ENCODE data around the gene EPS8L3.
"Not testable (repeated sequence)": the region's sequence is repeated elsewhere in the genome, so short reads cannot be mapped to it uniquely, and the experiment has no call there.

Gene EPS8L3

GRCh38 chr1:109732390-109732881 lies 31.3 kb downstream of the EPS8L3 start:
- no peak for DNase-seq

- DNase-seq = no peak
Measured at GRCh38 chr1:109730666-109731065, 33.1 kb downstream of the EPS8L3 start.

DNA sequence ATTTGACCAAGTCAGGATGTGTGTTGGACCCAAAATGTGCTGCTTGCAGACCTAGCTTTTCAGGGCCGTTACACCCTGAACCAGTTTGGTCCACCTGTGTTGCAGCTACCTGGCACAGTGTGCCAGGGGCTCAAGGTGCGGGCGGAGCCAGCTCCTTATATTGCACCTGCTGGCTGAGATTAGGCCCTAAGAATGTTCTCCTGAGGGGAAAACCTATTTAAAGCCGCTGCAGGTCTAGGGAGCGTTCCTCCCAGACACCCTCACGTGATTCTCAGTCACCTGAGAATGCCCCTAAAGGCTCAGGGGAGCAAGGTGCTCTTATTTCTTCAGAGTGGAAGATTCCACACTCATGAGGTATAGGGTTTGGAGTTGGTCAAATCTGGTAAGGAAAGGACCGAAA lies 34.9 kb downstream of the EPS8L3 start:
- no peak for DNase-seq

GRCh38 chr1:109726728-109727373 lies 36.9 kb downstream of the EPS8L3 start:
- DNase-seq = no peak

- DNase-seq = no peak
Measured at GRCh38 chr1:109726007-109726406, 37.7 kb downstream of the EPS8L3 start.

DNA sequence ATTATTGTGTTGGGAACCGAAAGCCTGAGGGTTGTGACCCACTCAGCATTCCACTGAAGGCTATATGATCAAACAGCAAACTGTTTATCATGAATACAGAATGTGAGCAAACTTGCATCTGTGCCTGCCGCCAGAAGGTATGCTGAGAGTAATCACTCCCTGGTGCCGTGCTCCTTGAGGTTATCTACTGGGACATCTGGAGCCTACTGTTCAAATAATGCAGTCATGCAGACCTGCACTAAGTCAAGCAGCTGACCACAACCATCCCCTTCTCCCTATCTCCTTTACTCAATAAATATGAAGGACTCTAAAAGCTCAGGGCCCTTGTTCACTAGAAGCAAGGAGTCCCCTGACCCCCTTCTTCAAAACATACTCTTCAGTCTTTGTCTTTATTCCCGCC lies 38.2 kb downstream of the EPS8L3 start:
- DNase-seq = no peak

DNA sequence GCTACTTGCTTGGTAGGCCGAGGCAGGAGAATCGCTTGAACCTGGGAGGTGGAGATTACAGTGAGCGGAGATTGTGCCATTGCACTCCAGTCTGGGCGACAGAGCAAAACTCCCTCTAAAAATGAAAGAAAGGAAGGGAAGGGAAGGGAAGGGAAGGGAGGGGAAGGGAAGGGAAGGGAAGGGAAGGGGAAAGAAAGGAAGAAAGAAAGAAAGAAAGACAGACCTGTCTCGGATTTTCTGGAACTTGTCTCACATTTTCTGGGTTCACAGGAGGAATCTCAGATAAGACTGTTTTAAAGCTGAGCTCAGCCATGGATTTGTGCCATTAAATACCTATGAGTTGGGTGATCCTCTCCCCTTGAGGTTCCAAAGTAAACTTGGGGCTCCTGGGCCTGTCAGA lies 38.8 kb downstream of the EPS8L3 start:
- DNase-seq = no peak

- DNase-seq = no peak
Measured at GRCh38 chr1:109722908-109723691, 40.6 kb downstream of the EPS8L3 start.

DNA sequence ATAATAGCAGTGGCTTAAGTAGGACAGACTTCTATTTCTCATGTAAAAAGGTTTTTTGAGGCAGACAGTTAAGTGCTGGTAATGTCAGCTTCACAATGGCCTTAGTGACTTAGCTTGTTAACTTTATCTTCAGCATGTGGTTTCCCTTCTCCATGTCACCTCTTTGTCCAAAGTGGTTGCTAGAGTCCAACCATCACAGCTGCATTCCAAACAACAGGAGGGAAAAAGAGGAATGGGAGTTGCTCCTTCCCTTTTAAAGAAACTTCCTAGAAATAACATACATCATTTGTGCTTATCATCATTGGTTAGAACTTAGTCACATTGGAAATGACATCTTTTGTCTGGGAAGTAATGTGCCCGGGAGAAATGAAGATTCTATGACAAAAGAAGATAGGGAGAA lies 41.8 kb downstream of the EPS8L3 start:
- DNase-seq = no peak

GRCh38 chr1:109721042-109721441 lies 42.7 kb downstream of the EPS8L3 start:
- no peak for DNase-seq

DNA sequence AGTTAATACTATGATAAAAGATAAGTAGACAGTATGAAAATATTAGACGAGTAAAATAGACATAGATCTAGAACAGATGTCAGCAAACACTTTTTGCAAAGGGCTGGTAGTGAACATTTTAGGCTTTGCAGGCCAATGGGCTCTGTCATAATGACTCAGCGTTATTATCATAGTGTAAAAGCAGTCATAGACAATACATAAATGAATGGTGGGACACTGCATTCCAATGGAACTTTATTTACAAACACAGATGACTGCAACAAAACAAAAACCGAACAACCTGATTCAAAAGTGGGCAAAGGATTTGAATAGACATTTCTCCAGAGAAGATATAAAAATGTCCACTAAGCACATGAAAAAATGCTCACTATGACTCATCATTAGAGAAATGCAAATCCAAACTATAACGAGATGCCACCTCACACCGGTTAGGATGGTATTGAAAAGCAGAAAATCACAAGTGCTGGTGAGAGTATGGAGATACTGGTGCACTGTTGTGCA lies 44.3 kb downstream of the EPS8L3 start:
- peak; percentile 16 for DNase-seq

- no peak for DNase-seq
Measured at GRCh38 chr1:109718495-109718894, 45.2 kb downstream of the EPS8L3 start.

DNA sequence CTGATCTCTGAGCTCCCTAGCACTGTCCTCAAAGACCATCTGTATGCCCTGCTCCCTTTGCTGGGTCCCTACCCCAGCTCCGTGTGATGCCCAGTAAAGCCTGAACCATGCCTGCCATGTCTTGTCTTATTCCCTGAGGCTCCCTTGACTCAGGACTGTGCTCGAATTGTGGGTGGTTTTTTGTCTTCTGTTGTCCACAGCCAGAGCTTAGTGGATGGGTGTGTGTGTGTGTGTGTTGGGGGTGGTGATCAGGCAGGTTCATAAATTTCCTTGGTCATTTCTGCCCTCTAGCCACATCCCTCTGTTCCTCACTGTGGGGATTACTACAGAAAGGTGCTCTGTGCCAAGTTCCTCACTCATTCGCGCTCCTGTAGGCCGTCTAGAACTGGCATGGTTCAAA lies 46.0 kb downstream of the EPS8L3 start:
- DNase-seq = no peak

GRCh38 chr1:109716570-109717090 lies 47.1 kb downstream of the EPS8L3 start:
- DNase-seq = no peak

DNA sequence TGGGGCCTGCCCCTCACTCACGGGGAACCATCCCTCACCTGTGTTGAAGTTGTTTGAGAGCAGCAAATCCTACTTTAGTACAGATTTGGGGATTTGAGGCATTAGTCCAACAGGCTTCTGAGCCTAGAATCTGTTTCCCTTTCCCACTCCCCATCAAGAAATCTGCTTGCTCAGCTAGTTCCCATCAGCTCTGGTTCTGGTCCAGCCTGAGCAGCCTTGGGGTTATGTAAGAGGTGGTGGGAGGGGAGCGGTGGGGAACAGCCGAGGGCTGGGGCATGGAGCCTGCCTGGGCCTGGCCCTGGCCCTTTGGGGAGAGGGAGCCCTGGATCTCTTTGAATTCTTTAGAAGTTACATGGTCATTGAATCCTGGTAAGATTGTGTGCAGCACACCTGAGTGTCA lies 47.6 kb downstream of the EPS8L3 start:
- no peak for DNase-seq

DNA sequence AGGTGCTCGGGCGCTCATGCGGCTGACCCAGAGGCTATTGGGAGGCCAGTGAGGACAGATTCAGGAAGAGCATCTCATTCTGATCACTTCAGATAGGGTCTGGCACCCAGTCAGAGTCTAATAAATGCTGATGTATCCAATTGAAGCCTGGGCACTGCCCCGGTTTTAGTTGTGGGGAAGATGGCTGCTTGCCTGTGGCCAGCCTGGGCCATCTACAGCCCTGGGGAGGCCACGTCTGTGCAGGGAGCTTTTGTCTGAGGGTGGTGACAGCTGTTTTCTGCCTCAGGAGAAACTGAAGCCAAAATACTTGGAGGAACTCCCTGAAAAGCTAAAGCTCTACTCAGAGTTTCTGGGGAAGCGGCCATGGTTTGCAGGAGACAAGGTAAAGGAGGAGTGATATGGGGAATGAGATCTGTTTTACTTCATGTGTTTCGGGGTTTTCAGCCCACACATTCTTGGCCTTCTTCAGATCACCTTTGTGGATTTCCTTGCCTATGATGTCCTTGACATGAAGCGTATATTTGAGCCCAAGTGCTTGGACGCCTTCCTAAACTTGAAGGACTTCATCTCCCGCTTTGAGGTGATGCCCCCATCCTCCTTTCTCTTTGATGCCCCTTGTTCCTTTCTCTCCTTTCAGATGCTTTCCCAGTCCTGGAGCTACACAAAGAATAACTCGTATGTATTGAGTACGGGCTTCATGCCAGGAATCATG lies 48.9 kb downstream of the EPS8L3 start:
- no peak for DNase-seq

- no peak for DNase-seq
Measured at GRCh38 chr1:109713636-109714035, 50.1 kb downstream of the EPS8L3 start.

- DNase-seq = no peak
Measured at GRCh38 chr1:109712321-109712864, 51.3 kb downstream of the EPS8L3 start.

DNA sequence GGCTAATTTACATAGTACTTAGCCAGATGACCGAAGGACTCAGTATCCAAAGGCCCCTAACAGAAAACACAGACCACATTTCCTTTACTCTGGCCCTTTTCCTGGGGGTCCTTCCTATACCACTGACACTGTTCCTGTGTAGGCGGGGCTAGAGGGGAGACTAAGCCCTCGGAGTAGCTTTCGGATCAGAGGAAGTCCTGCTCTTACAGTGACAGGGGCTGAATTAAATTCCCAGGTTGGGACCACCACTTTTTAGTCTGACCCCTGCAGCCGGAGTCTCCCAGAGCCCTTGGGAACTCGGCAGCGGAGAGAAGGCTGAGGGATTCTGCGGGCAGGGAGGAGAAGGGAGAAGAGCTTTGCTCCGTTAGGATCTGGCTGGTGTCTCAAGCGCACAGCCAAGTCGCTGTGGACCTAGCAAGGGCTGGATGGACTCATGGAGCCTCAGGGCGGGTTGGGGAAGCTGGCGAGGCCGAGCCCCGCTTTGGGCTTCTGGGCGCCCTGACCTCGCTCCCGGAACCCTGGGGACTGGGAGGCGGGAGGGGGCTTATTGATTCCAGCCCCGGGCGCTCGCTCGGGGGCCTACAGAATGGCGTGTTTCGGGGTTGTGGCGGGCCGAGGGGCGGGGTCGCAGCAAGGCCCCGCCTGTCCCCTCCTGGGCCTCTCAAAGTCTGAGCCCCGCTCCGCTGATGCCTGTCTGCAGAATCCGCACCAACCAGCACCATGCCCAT lies 52.0 kb downstream of the EPS8L3 start, which contains the start of gene GSTM5:
GSTM5 (plus strand) TSS at position 659 of the 728 bp plus-strand sequence; CDS start at position 721, 62 bp downstream.
- not testable (repeated sequence) for DNase-seq

- not testable (repeated sequence) for DNase-seq
Measured at GRCh38 chr1:109709822-109710221, 53.9 kb downstream of the EPS8L3 start.

DNA sequence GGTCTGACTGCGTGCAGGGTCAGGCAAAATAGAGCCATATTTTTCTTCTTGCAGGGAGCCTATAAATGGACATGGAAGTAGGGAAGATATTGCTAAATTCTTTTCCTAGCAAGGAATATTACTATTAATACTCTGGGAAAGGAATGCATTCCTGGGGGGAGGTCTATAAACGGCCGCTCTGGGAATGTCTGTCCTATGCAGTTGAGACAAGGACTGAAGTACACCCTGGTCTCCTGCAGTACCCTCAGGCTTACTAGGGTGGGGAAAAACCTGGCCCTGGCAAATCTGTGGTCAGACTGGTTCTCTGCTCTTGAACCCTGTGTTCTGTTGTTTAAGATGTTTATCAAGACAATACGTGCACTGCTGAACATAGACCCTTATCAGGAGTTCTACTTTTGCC lies 54.8 kb downstream of the EPS8L3 start:
- not testable (repeated sequence) for DNase-seq

DNA sequence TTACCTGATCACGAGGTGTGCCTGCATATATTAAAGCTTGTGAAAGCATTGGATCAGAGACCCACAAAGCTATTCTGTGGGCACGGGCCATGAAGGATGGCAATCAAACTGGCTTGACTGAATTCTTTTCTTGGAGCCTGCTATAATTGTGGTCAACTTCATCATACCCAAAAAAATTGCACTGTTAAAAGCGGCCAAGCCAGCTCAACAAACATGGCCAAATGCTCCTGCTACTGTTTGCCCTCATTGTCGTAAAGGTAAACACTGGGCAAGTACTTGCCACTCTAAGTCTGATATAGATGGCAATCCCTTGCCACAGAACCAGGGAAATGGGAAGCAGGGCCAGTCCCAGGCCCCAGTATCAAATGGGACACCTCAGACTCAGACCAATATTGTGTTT lies 58.3 kb downstream of the EPS8L3 start:
- no peak for DNase-seq

Data from suppressor macrophage treated with lipopolysaccharide for 4 hours (primary cell).